Measurements from ENCODE around the gene ALDH1A2.

ALDH1A2 gene

DNA sequence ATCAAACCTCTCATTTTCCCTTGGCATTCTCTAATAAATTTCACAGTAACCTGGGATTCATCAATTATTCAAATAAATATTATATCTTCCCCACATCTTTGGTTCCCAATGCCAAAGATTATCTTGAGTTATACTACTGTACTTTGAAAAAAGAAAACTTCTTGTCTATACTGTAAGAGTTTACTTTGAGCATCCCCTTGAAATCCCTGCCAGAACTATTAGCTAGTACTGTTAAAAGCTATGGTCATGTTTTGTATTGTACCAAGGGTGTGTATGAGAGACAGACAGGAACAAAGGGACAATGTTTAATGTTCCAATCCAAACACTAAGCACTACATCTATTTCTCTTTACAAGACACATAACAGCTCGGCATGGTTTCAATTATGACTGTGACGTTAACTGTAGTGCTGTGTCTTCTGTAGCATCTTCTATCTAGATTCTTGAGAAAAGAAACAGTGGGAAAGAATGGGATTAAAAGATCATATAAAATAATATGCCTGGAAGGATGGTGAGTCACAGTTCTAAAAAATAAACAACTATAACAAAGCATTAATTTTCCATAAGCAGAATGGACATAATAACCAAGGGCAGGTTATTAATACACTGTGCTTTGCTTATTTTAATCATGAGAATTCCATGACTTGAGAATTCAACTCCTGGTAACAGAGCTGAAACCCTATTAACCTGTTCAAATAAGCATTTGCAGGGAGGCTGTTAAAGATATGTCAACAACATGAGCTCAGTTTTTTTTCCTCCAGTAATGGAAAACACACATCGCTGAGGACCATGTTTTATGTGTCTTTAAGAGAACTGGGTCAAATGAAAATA is 71.1 kb downstream of the ALDH1A2 start:
- no peak for DNase-seq (ENCODE audit: low spot score)

DNA sequence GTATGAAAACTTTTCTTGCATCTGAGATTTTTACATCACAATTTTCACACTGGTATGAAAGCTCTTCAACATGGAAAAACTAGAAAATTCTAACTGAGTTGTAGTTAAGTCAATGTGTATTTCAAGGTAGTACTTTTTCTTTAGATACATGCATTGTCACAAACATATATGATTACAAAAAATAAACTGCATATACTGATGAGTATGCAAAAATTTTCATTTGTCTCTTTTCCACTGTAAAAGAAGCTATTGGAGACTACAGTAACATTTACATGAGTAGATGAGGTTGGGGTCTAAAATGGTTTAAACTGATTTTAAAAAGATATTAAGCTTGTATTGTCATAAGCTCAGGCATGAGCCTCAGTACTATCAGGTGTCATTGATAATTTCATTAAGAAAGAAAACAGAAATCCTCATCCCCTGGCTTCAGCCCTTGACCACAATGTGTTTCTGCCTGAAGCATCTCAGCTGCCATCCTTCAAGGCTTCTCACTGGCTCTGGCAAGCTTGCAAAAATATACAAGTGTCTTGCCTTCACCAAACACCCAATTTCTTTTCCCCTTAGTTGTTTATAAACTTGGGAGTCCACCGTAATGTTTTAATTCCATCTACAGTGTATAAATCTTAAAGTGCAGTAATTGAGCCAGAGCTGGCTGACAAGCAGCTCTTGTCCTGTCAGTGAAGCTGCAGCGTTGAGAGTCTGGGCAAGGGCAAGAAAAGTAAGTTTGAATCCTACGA is 71.9 kb downstream of the ALDH1A2 start:
- no peak for DNase-seq (ENCODE audit: low spot score)

DNA sequence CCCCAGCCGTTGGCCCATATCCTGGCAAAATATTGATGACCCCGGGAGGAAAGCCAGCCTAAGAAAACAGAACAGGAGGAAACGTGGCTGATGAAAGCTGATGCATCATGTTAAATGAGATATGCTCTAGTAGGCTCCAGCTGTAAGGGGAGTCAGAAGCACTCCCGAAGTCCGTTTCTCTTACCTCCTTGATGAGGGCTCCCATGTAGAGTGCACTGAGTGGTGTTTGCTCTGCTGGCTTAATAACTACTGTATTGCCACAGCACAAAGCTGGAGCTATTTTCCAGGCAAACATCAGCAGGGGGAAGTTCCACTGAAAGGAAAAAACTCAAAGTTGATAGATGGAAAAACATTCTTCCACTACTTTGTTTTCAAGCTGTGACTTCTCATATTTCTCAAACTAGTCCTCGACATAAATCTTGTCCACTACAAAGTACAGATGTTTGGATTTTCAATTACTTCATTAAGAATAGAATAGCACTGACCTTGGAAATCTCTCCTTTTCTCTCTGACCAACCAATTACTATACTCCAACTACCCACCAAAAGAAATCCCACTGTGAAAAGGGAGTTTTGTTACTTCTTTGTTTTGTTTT is 72.7 kb downstream of the ALDH1A2 start:
- no peak for DNase-seq (ENCODE audit: low spot score)

DNA sequence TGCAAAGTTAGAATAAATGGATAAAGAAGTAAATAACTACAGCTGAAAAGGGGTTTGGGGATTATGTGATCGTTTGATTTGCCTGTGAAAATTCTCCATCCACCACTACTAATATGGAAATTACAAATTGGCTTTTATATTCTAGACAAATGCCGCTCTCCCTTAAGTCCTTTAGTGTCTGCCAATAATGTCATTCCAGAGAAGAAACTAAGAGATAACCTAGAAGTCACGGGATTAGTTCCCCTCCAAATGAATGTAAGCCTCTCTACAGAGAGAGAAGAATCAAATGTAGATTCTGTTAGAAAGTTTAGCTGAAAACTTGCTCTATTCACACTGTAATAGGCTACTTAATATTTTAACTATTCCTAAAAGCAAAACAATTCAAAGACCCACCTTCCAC is 92.0 kb downstream of the ALDH1A2 start:
- DNase-seq (ENCODE audit: low spot score): no peak

DNA sequence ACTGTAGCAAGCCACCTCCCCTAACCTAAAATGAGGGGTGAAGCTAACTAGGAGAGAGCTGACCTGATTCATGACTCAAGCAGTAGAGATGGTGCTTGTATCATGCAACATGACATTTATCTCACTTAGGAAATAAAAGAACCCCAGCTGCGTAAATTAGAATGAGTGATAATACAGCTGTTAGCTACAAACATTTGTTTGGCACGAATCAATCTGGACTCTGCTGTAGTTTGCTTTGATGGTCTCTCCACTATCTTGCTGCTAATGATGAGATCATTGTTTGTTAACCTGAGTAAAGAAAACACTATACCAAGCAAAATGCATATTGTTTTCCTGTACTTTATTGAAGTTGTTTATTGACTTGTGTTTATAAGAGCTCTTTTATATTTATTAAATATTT is 92.6 kb downstream of the ALDH1A2 start:
- no peak for DNase-seq (ENCODE audit: low spot score)

DNA sequence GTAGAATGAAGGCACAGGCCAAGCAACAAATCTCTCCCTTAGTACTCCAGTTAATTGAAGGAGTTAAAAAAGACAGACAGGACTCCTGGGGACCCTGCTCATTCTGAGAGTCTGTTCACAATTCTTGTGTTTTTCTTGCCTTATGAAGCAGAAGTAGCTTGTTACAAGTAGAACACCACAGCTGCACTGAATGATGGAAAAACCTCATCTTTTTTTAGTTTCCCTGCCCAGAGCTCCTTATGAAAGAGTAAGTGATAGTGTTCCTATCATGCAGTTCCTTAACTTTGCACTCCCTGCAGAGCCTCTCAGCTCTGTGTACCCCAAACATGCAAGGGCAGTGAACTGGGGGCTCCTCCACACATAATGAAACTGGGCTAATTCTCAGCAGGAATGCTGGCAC is 95.5 kb downstream of the ALDH1A2 start:
- no peak for DNase-seq (ENCODE audit: low spot score)

DNA sequence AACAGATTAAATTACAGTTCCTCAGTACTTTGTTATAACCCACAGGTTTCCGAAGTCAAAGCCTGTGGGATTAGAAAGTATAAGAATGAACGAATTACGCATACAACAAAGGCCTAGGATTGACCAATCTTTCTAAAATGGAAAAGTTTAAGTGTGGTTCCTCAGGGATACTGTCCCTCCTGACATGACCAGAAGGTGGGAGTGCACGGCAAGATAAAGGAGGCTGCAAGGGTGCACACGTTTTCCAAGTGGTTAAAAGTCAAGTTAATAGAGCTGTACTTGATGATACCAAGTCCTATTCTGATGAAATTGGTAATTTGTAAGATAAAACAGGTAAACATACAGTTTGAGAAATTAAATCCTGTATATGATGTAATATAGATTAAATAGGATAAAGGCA is 96.2 kb downstream of the ALDH1A2 start:
- DNase-seq (ENCODE audit: low spot score): no peak

DNA sequence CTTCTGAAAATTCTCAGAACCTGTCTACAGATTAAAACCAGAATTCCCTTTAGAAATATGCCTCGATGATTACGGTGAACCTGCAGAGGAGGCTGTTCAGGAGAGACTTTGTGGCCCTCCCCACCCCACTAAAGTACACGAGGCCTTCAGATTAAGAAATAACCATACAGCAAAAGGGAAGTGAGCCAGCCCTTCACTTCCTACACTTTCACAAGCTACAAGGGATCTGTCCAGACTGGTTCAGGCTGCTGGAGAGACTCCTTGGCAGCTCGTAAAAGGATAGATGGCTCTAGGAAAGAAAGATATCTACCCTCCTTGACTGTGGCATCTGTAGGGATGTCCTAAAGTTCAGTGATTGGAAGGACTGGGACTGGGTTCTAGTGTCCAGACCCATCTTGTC is 102.6 kb downstream of the ALDH1A2 start:
- no peak for DNase-seq (ENCODE audit: low spot score)

DNA sequence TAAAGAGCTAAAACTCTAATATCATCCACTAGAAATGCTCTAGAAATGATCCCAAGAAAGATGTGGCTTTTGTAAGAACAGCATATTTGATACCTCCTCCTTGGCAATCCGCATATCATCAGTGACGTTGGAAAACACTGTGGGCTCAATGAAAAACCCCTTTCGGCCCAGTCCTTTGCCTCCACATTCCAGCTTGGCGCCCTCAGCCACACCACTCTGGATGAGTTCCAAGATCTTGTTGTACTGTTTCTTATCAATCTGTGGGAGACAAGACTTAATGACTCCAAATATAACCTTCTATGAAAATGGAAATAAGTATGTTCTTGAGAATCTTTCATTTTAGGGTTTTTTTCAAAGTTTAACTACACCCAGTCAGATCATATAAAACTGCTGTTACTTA is 103.6 kb downstream of the ALDH1A2 start:
- no peak for DNase-seq (ENCODE audit: low spot score)

DNA sequence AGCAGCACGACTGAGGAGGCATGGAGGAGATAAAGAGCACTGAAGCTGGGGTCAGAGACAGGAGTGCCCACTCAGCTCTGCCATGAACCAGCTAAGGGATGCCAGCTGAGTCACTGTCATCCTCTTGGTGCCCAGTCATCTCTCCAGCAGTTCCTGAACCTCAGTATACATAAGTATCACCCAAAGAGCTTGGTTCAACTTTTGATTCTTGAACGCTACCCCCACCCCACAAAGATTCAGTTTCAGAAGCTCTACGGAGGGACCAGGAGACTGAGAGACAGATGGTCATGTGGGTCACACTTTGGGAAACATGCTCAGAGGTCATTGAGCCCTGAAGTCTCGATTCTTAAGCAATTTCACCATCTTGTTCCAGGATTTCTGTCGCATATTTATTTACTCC is 108.4 kb downstream of the ALDH1A2 start:
- DNase-seq (ENCODE audit: low spot score): no peak

DNA sequence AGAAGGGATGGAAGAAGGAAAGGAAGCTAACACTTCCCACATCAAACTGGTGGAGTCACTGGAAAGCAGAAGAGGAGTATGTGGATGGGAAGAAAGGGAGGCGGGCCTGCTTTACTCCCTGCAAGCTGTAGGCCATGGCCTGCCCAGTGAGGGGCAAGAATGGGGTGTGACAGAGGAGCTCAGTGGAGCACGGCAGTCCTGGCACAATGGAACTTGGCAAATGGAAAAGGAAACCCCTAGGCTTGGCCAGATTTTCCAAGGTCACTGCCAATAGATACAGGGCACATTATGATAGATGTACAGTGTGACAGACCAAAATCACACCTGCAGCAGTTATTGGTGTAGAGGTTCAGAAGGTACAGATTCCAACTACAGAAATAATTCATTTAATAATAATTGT is 111.6 kb downstream of the ALDH1A2 start:
- DNase-seq (ENCODE audit: low spot score): no peak

DNA sequence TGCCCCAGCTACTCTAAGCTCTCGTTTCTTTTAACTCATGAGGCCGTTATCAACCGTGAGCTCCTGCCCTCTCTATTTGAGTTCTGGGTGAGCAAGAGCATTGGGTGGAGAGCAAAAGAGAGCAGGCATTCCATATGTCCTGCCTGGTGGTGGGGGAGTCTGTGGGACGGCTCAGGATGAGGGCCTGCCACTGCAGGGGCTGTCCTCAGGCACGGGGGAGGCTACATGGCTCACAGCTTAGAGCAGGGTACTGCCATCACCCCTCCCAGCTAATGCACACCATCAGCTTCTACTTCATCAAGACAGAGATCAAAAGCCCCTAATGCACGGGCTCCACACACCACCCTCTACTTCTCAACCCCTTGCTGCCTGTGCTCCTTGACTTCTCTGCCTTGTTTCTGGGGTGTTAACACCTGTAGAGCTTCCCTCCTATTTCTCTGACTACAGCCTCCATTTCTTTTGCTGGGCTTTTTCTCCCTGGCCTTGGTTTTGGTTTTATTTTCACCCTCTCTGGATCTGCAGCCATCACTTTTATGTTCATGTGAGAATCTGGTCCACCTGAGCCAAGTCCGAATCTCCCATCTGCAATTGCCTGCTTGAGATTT is 114.1 kb downstream of the ALDH1A2 start:
- DNase-seq (ENCODE audit: low spot score): no peak

DNA sequence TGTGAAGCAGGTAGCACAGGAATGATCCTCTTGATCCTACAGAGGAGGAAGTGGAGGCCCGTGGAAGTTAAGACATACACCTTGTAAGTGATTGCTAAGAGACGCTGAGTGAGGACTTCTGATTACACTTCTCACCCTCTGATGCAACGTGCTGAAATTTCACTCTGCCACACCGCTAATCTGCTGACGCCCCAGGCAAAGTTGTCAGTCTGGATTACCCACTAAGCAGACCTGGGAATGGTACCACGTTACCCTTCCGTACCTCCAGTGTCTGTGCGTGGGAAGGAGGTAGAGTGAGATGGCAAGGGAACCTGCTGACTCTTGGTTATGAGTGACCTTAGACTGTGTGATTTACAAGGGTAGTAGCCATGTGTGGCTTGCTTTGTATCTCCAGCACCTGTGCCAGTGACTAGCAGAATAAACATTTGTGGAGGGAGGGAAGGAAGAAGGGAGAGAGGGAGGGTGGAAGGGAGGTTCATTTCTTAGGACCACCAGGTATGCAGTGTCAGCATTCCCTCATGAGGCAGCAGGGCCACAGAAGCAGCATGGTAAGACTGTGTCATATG is 115.0 kb downstream of the ALDH1A2 start:
- DNase-seq (ENCODE audit: low spot score): no peak

DNA sequence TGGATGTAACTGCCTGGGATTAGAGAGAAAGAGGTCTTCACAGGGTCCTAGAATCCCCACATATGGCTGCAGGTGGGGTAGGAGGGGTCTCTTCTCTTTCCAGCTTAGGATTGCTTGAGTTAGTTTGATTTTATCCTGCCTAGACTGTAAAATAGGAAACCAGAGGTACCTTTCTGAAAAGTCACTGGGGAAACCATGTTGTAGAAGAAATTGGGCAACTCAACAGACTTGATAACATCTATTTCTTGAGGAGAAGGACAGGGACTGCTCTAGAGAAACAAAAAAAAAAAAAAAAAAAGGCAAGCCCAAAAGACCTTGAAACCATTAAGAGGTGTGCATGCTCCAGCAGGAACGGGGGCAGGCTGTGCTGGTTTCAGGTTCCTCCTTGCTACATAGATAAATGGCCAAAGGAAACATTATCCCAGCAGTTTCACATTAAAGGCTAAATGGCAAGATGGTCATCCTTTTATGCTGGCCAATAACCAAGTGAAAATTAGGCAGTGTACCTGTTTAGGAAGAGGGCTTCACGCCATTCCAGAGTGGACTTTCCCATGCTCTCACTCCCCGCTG is 116.1 kb downstream of the ALDH1A2 start:
- DNase-seq (ENCODE audit: low spot score): no peak

DNA sequence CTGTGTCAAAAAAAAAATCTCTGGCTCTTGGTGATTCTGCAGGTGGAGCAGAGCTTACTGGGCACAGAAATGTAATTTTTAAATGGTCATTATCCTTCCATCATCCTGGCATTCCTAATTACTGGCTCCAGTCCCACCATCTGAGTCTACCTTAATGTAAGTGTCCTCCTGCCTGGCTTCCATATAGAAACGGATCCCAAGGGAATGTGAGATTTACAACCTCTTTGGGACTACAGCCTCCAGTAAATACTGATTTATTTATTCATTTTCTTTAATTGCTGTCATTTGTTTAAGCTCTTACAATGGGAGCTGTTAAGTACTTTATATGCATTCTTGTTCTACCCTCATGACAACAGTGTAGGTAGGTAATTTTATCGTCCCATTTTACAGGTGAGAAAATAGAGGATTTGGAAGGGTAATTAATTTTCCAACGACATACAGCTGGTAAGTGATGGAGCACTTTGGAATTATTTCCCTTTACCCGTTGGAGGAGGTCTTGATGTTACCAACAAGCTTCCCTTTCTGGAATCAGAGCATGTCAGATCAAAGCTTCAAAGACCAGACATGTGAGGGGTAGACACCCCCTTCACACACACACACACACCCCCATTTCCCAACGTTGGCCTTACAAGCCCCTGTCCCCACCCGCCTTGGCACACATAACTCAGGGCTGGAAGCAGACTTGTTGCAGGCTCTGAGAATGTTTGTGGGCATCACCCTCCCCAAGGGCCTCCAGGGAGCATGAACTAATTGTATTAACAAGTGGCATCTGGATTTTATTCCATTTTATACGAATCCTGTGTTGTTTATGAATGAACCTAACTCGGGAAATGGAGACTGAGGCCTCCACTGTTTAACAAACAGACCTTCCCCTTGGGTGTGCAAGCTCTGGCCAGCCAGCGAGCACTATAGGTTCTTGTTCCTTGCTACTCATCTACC is 116.9 kb downstream of the ALDH1A2 start:
- DNase-seq (ENCODE audit: low spot score): no peak

DNA sequence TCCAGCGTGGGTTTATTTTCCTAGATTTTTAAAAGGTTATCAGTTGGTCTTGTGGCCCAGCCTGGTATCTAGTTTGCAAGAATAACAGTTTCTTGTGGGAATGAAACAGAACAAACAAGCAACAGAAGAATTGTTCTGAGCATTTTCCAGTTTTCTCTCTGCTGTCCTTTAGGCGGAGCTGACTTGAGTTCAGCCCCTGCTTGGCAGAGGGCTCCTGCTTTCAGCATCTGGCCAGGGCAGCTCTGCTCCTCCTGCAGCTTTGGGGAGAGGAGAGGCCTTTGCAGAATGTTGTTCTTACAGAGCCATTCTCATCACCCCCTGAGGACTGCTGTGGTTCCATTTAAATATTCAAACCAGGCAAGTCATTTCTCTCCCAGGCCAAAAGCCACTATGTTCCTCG is 117.7 kb downstream of the ALDH1A2 start:
- DNase-seq (ENCODE audit: low spot score): no peak

DNA sequence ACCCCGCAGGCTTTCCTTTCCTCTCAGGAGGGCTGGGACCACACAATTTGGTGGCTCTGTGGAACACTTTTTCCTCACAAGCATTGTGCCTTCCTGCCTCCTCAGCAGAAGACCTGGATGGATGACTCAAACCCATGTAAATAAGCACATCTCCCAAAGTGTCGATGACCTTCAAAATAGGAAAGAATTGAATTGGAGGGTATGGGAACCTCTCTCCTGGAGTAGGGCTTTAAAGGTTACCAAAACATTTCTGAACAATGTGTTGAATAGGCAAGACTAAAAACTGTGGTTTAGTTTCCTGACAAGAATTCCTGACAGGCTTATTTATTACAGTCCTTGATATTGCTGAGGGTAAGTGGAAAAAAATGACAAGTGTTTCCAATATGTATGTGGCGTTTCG is 118.2 kb downstream of the ALDH1A2 start:
- no peak for DNase-seq (ENCODE audit: low spot score)

DNA sequence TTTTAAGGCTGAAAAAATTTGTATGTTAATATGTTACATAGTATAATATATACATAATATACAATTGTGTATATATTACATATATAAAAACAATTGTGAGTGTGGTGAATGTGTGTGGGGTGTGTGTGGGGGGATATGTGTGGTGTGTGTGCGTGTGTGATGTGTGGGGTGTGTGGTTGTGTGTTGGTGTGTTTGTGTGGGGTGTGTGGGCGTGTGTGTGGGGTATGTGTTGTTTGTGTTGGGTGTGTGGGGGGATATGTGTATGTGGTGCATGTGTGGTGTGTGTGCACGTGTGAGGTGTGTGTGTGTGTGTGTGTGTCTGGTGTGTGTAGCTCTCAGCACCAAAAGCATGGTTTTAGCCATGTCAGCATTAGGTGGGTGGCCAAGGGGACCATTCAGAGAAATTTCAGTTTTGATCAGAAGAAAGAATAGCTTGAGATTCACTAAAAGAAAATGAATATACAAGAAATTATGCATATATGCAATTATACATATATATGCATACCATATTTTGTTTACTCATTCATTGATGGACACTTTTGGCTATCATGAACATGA is 118.9 kb downstream of the ALDH1A2 start:
- DNase-seq (ENCODE audit: low spot score): no peak

DNA sequence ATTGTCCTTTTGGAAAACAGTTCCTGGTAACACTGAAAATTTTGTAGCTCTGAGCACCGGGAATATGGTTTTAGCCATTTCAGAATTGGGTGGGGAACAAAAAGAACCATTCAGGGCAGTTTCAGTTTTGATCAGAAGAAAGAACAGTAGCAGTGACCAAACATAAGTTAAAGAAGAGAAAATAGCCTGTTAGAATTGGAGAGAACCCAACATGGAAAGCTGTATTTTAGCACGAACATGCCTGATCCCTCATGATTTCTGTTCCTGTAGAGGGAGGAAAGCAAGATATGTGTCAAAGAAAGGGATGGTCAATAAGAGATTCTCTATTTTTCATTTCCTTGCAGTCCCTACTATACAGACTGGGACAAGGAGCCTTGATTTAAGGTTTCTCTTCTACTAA is 119.9 kb downstream of the ALDH1A2 start:
- DNase-seq (ENCODE audit: low spot score): no peak

DNA sequence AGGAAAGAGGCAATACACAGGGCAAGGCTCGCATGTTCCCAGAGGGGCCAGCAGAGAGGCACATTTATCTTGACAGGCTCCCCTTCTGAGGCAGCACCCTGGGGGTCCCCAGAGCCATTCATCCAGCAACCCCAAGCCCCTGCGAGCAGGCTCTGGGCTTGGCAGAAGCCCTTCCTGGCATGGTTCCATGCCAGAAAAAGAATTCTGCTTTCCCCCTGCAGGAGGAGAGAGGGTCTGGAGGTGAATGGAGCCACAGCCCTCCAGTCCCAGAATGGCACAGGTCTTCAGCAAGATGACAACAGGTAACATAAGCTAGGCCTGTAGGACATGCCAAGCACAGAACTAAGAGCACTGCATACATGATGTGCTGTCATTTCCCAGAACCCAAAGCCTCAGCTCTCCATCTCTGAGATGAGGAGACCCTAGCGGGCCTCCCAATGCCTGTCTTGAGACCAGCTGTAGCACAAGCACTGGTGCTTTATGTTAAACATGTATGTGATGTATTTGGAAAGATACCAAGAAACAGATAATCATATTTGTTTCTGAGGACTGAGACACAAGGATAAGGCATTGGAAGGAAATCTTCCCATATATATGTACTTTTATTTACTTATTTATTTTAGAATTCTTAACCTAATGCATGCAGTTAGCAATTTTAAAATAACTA is 121.6 kb downstream of the ALDH1A2 start:
- no peak for DNase-seq (ENCODE audit: low spot score)

All from RKO (cell line).